ENCODE data around the gene ABCB4. TPM values are rescaled to one million over a fixed set of nuclear protein-coding genes. Genes with fewer than 3 reads are reported as not detected.

ABCB4 gene
- total RNA-seq: 0.14 and 0.30 TPM in 2 replicates

GRCh38 chr7:87475359-87476178, at the start of gene ABCB4:
Gene ABCB4, minus strand, starts transcription at chr7:87475680. Its CDS starts 215 bp downstream, at chr7:87475465.

Other genes with a start within 250 kb of the ABCB4 start
- gene CROT, start 130.0 kb downstream of the ABCB4 start, total RNA-seq: 15.3 and 30.9 TPM in 2 replicates
- gene ABCB1, start 125.2 kb upstream of the ABCB4 start, total RNA-seq: 0.05 TPM in 1 of 2 replicates, not detected in the other
- not detected in 2 replicates for gene RUNDC3B, start 152.7 kb upstream of the ABCB4 start, total RNA-seq

All from smooth muscle cell of the umbilical artery (primary cell).